ENCODE results near the gene GPX7.

The GPX7 gene

DNA sequence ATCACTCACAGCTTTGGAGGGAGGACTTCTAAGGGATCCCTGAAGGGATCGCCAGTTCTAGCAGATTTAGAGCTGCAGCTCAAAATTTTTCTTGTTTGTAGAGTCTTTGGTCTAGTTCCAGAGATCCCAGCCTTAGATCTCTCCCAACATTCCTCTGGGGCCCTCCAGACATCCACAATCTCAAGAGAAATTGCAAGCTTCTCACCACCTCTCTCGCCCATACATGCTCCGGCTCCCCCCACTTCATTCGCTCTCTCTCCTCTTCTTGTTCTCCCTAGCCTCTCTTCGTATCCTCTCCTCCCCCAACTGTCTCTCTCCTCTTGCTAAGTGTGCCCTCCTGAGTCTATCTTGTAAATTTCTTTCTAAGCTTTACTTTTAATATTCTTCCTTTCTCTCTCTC lies 34.2 kb upstream of the GPX7 start:
- H3K27ac ChIP-seq: no peak overlapping the region
- H3K4me1 ChIP-seq: peaks cover 3% of the 10 kb centered on the region
- H3K36me3 ChIP-seq (ENCODE audit: control insufficient read depth, insufficient read depth, low read length): no peaks in the 10 kb centered on the region
- TF ChIP-seq, protein P1, sequence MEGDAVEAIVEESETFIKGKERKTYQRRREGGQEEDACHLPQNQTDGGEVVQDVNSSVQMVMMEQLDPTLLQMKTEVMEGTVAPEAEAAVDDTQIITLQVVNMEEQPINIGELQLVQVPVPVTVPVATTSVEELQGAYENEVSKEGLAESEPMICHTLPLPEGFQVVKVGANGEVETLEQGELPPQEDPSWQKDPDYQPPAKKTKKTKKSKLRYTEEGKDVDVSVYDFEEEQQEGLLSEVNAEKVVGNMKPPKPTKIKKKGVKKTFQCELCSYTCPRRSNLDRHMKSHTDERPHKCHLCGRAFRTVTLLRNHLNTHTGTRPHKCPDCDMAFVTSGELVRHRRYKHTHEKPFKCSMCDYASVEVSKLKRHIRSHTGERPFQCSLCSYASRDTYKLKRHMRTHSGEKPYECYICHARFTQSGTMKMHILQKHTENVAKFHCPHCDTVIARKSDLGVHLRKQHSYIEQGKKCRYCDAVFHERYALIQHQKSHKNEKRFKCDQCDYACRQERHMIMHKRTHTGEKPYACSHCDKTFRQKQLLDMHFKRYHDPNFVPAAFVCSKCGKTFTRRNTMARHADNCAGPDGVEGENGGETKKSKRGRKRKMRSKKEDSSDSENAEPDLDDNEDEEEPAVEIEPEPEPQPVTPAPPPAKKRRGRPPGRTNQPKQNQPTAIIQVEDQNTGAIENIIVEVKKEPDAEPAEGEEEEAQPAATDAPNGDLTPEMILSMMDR (IDR thresholded peaks at IDR 0.05): no peak
- H3K4me2 ChIP-seq (ENCODE audit: low read length): no peak overlapping the region
- peak overlapping the region; percentile 48 for H2AFZ ChIP-seq
- no peaks in the 10 kb centered on the region for H3K27me3 ChIP-seq (ENCODE audit: control insufficient read depth, insufficient read depth, low read length)
- H3K9ac ChIP-seq: no peak overlapping the region
- no peak overlapping the region for H3K4me3 ChIP-seq (ENCODE audit: low read depth, low read length)
- H3K9me3 ChIP-seq (ENCODE audit: control insufficient read depth, low read length): no peaks in the 10 kb centered on the region
- no peaks in the 10 kb centered on the region for H3K79me2 ChIP-seq

DNA sequence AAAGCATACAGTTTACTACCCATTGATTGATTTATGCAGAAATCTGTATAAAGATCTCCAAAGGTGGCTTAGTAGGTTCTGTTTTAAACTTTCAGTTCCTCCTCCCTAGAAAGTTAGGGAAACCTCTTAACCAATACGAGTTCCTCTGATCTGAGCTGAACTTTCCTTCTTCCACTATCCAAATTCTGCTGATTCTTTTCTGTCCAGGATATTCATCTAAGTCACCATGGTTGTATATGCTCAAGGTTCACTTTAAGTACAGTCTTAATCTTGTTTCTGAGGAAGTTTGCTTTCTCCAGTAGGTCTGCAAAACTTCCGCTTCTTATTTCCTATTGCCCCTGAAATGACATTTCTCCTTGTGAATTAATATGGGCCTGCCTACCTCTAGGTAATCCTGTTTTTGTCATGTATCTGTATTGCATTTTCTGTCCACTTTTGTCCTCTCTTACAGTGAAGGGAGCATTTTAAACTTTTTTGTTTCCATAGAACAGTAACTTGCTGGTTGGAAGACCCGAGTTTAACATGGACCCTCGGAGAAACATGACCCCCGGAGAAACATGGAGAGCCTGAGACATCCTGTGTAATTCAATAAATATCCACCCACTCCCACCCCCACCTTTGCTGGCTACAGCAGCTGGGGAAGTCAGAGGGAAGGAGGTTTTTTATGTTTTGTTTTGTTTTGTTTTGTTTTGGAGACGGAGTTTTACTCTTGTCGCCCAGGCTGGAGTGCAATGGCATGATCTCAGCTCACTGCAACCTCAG lies 32.5 kb upstream of the GPX7 start:
- Histone ChIP-seq H3K9ac (no peak overlapping the region), H3K36me3 (ENCODE audit: control insufficient read depth, insufficient read depth, low read length) (no peaks in the 10 kb centered on the region), H3K27ac (no peak overlapping the region), H3K4me3 (ENCODE audit: low read depth, low read length) (no peak overlapping the region), H3K79me2 (no peaks in the 10 kb centered on the region), H3K27me3 (ENCODE audit: control insufficient read depth, insufficient read depth, low read length) (no peaks in the 10 kb centered on the region), H3K4me2 (ENCODE audit: low read length) (no peak overlapping the region), H3K4me1 (peaks cover 3% of the 10 kb centered on the region), H2AFZ (no peak overlapping the region), H3K9me3 (ENCODE audit: control insufficient read depth, low read length) (no peaks in the 10 kb centered on the region)
- TF ChIP-seq, protein P1 (IDR thresholded peaks at IDR 0.05): no peak

GRCh38 chr1:52571783-52572182 lies 30.4 kb upstream of the GPX7 start:
- no peaks in the 10 kb centered on the region for H3K27me3 ChIP-seq (ENCODE audit: control insufficient read depth, insufficient read depth, low read length)
- H2AFZ ChIP-seq: no peak overlapping the region
- H3K9me3 ChIP-seq (ENCODE audit: control insufficient read depth, low read length): no peaks in the 10 kb centered on the region
- no peak overlapping the region for H3K4me2 ChIP-seq (ENCODE audit: low read length)
- H3K36me3 ChIP-seq (ENCODE audit: control insufficient read depth, insufficient read depth, low read length): no peaks in the 10 kb centered on the region
- H3K27ac ChIP-seq: no peak overlapping the region
- TF ChIP-seq, protein P1 (IDR thresholded peaks at IDR 0.05): no peak
- no peak overlapping the region for H3K9ac ChIP-seq
- peaks cover 3% of the 10 kb centered on the region for H3K4me1 ChIP-seq
- no peak overlapping the region for H3K4me3 ChIP-seq (ENCODE audit: low read depth, low read length)
- H3K79me2 ChIP-seq: no peaks in the 10 kb centered on the region

DNA sequence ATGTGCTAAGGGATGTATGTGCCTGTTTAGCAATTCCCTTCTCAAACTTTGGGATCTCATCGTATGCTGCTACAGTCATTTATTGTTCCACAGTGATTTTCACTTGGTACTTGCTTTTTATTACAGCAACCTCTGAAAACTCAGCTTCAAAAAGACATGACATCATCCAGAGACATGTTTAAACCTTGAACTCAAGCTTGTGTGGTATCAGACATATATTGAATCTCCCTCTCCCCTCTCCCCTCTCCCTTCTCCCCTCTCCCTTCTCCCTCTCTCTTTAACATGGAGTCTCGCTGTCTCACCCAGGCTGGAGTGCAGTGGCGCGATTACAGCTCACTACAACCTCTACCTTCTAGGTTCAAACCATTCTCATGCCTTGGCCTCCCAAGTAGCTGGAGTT lies 29.8 kb upstream of the GPX7 start:
- no peaks in the 10 kb centered on the region for H3K27me3 ChIP-seq (ENCODE audit: control insufficient read depth, insufficient read depth, low read length)
- H3K4me2 ChIP-seq (ENCODE audit: low read length): no peak overlapping the region
- no peak overlapping the region for H3K9ac ChIP-seq

More for the DNA sequence above, 29.8 kb upstream of the GPX7 start:
- Histone ChIP-seq H3K9me3 (ENCODE audit: control insufficient read depth, low read length) (no peaks in the 10 kb centered on the region), H3K79me2 (no peaks in the 10 kb centered on the region), H3K36me3 (ENCODE audit: control insufficient read depth, insufficient read depth, low read length) (no peaks in the 10 kb centered on the region), H3K4me1 (peaks cover 3% of the 10 kb centered on the region), H2AFZ (no peak overlapping the region), H3K4me3 (ENCODE audit: low read depth, low read length) (no peak overlapping the region), H3K27ac (no peak overlapping the region)
- TF ChIP-seq, protein P1 (IDR thresholded peaks at IDR 0.05): no peak
